Fibroblast of skin of right quadriceps (primary cell): ENCODE data around the gene PDE9A.
"Not testable (repeated sequence)": the region's sequence is repeated elsewhere in the genome, so short reads cannot be mapped to it uniquely, and the experiment has no call there.

Experiments used
- DNase-seq: peaks from one replicate; pipeline ENCODE4 v3.0.0-alpha.2; 2013

PDE9A gene

GRCh38 chr21:42692688-42693087 is 39.3 kb downstream of the PDE9A start:
- DNase-seq: no peak

GRCh38 chr21:42694751-42695696 is 41.6 kb downstream of the PDE9A start:
- no peak for DNase-seq

GRCh38 chr21:42695697-42696380 is 42.4 kb downstream of the PDE9A start:
- peak; percentile 4 for DNase-seq

GRCh38 chr21:42696501-42697040 is 43.1 kb downstream of the PDE9A start:
- DNase-seq: no peak

- no peak for DNase-seq
Observed at GRCh38 chr21:42698733-42699132, 45.3 kb downstream of the PDE9A start.

- DNase-seq: no peak
Observed at GRCh38 chr21:42699196-42699595, 45.8 kb downstream of the PDE9A start.

GRCh38 chr21:42701706-42702456 is 48.5 kb downstream of the PDE9A start:
- DNase-seq: no peak

- no peak for DNase-seq
Observed at GRCh38 chr21:42702720-42703119, 49.3 kb downstream of the PDE9A start.

GRCh38 chr21:42703136-42703908 is 49.9 kb downstream of the PDE9A start:
- DNase-seq: no peak

- DNase-seq: no peak
Observed at GRCh38 chr21:42703965-42704364, 50.5 kb downstream of the PDE9A start.

GRCh38 chr21:42704861-42705260 is 51.4 kb downstream of the PDE9A start:
- DNase-seq: no peak

GRCh38 chr21:42705346-42705745 is 51.9 kb downstream of the PDE9A start:
- DNase-seq: no peak

GRCh38 chr21:42705746-42706374 is 52.4 kb downstream of the PDE9A start:
- no peak for DNase-seq

- no peak for DNase-seq
Observed at GRCh38 chr21:42706765-42707164, 53.3 kb downstream of the PDE9A start.

GRCh38 chr21:42707207-42707830 is 53.9 kb downstream of the PDE9A start:
- no peak for DNase-seq

GRCh38 chr21:42708107-42708506 is 54.7 kb downstream of the PDE9A start:
- no peak for DNase-seq

- not testable (repeated sequence) for DNase-seq
Observed at GRCh38 chr21:42708916-42709315, 55.5 kb downstream of the PDE9A start.

- no peak for DNase-seq
Observed at GRCh38 chr21:42711667-42712066, 58.2 kb downstream of the PDE9A start.

GRCh38 chr21:42715427-42715826 is 62.0 kb downstream of the PDE9A start:
- not testable (repeated sequence) for DNase-seq

GRCh38 chr21:42716074-42716473 is 62.7 kb downstream of the PDE9A start:
- no peak for DNase-seq

GRCh38 chr21:42720484-42720883 is 67.1 kb downstream of the PDE9A start:
- DNase-seq: not testable (repeated sequence)
